Parathyroid adenoma (tissue), 2 donors: ENCODE measurements around the gene NPR2.

Experiments
- H2AFZ ChIP-seq: fragments of 300-600 bp; sonication (generic); one replicate; pipeline ENCODE4 v1.7.0; 2017; ENCODE audit warnings: antibody characterized with exemption, mild to moderate bottlenecking
- H3K27ac ChIP-seq: fragments of 300-600 bp; sonication (generic); one replicate; pipeline ENCODE4 v1.7.0; 2017
- H3K27me3 ChIP-seq: fragments of 300-600 bp; sonication (generic); one replicate; pipeline ENCODE4 v1.7.0; 2017; ENCODE audit warnings: low read length; ENCODE audit not compliant: control insufficient read depth, insufficient read depth
- H3K36me3 ChIP-seq: fragments of 300-600 bp; sonication (generic); one replicate; pipeline ENCODE4 v1.7.0; 2017; ENCODE audit warnings: low read length; ENCODE audit not compliant: control insufficient read depth, insufficient read depth
- H3K4me1 ChIP-seq: fragments of 300-600 bp; sonication (generic); one replicate; pipeline ENCODE4 v1.7.0; 2017; ENCODE audit warnings: control low read depth
- H3K4me2 ChIP-seq: fragments of 300-600 bp; sonication (generic); one replicate; pipeline ENCODE4 v1.7.0; 2017; ENCODE audit warnings: low read length
- H3K4me3 ChIP-seq: fragments of 300-600 bp; sonication (generic); one replicate; pipeline ENCODE4 v1.7.0; 2017; ENCODE audit warnings: low read depth, low read length
- H3K79me2 ChIP-seq: fragments of 300-600 bp; sonication (generic); one replicate; pipeline ENCODE4 v1.7.0; 2017; ENCODE audit warnings: control low read depth
- H3K9ac ChIP-seq: fragments of 300-600 bp; sonication (generic); one replicate; pipeline ENCODE4 v1.7.0; 2017; ENCODE audit warnings: mild to moderate bottlenecking
- H3K9me3 ChIP-seq: fragments of 300-600 bp; sonication (generic); one replicate; pipeline ENCODE4 v1.7.0; 2017; ENCODE audit warnings: low read length; ENCODE audit not compliant: control insufficient read depth
- CTCF ChIP-seq: fragments of 300-600 bp; sonication (generic); IDR thresholded peaks from one replicate; pipeline ENCODE4 v1.7.0; 2017; ENCODE audit warnings: antibody characterized with exemption, mild to moderate bottlenecking
- donor health status: primary hyperparathyroidism.

NPR2 gene

GRCh38 chr9:35792826-35793225, 1.4 kb downstream of the NPR2 start:
- Histone ChIP-seq H3K4me1 (no peaks in the 10 kb centered on the region), H3K27ac (no peak overlapping the region), H2AFZ (no peak overlapping the region), H3K9ac (no peak overlapping the region), H3K27me3 (no peaks in the 10 kb centered on the region), H3K4me2 (no peak overlapping the region), H3K4me3 (no peak overlapping the region), H3K9me3 (no peaks in the 10 kb centered on the region), H3K79me2 (no peaks in the 10 kb centered on the region), H3K36me3 (no peaks in the 10 kb centered on the region)
- TF ChIP-seq CTCF: no peak

DNA sequence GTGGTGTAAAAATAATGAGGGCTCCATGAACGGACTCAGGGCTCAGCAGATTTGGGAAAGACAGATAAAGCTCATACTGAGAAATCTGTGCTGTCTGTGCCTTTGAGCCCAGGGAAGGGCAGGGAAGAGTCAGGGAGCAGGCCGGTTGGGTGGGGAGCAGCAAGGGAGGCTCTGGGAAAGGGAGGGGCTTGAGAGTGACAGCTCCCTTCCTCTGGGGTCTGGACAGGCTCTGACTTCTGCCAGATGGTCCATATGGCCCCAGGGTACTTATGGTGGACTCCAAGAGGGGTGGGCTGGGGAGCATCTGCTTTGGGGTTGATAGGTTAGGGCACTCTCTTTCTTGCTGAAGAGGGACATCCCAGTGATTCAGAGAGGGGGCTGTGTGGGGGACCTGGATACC, 2.1 kb downstream of the NPR2 start:
- Histone ChIP-seq H3K4me1 (no peaks in the 10 kb centered on the region), H3K9me3 (no peaks in the 10 kb centered on the region), H2AFZ (no peak overlapping the region), H3K27me3 (no peaks in the 10 kb centered on the region), H3K79me2 (no peaks in the 10 kb centered on the region), H3K4me2 (no peak overlapping the region), H3K36me3 (no peaks in the 10 kb centered on the region), H3K4me3 (no peak overlapping the region), H3K9ac (no peak overlapping the region), H3K27ac (no peak overlapping the region)
- TF ChIP-seq CTCF: no peak

DNA sequence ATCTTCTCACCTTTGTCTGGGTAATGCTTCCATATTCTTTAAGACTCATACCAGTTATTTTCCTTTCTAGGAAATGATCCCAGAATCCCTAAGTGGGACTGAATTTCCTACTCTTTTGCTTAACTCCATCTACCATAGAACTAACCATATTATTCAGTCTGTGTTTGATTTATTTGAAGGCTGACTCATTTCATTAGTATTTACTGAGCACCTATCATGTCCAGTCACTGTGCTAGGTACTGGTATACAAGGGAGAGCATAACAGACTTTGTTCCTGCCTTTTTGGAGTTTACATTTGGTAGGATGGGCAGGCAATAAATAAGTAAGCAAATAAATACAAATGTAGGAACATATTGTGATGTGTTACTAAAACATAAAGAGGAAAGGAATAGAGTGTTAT, 4.3 kb downstream of the NPR2 start:
- Histone ChIP-seq H3K27me3 (no peaks in the 10 kb centered on the region), H3K79me2 (no peaks in the 10 kb centered on the region), H3K36me3 (no peaks in the 10 kb centered on the region), H3K9me3 (no peaks in the 10 kb centered on the region), H3K9ac (no peak overlapping the region), H3K4me2 (no peak overlapping the region), H3K4me3 (no peak overlapping the region), H3K27ac (no peak overlapping the region), H2AFZ (no peak overlapping the region), H3K4me1 (no peaks in the 10 kb centered on the region)
- no peak for TF ChIP-seq CTCF

DNA sequence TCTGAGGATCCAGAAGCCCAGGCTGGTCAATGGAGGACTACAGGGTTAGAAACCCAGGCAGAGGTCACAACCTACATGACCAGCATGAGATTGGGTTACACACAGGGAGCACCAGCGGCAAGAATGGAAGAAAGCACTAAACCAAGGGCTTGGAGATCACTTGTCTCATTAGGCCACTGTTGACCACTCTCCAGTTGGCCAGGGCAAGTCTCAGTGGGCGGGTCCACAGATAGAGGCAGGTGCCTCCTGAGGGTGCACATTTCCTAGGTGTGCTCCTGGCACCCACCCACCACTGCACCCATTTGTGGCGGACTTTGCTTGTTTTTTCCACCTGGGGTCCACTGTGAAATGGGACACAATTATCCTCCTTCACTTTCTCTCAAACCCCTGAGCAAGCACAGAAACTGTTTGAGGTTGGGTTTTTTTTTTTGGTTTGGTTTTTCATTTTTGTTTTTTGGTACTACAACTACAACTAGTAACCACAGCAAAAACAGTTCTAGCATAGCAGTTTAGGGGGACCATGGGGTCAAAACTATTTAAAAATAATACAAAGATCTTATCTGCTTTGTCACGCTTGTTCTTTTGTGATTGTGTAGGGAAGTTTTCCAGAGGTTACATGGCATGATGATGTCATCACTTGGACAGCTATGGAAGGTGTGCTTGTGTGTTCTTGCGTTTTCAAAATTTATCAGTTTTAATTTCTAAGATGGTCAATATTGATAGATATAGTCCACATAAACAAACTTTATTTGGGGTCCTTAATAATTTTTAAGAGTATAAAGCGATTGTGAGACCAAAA, 6.1 kb downstream of the NPR2 start:
- Histone ChIP-seq H3K27ac (no peak overlapping the region), H3K4me3 (no peak overlapping the region), H3K4me1 (no peaks in the 10 kb centered on the region)

More for the DNA sequence above, 6.1 kb downstream of the NPR2 start:
- no peaks in the 10 kb centered on the region for H3K27me3 ChIP-seq
- TF ChIP-seq CTCF: no peak
- H3K4me2 ChIP-seq: no peak overlapping the region
- H3K36me3 ChIP-seq: no peaks in the 10 kb centered on the region
- H3K9ac ChIP-seq: no peak overlapping the region
- H3K9me3 ChIP-seq: no peaks in the 10 kb centered on the region
- H2AFZ ChIP-seq: no peak overlapping the region
- H3K79me2 ChIP-seq: no peaks in the 10 kb centered on the region
